Lower leg skin (tissue), 4 donors: ENCODE measurements around the gene HAL. TPM values are rescaled to one million over a fixed set of nuclear protein-coding genes. Genes with fewer than 3 reads are reported as not detected.

Source experiments
- DNase-seq, 2 donors: peaks; one replicate each; pipeline ENCODE4 v3.0.0-alpha.2; 2019; ENCODE audit warnings: low spot score in 2 of 2
- H3K4me3 ChIP-seq: fragments of 200-600 bp; sonication (generic); 2 replicates; pipeline ENCODE4 v1.5.1; 2017; ENCODE audit warnings: mild to moderate bottlenecking, low read depth; ENCODE audit not compliant: poor library complexity, severe bottlenecking
- CTCF ChIP-seq, 3 donors: fragments of 450-650 bp; IDR thresholded peaks; one replicate each; pipeline ENCODE4 v1.5.1; 2016; ENCODE audit warnings: antibody characterized with exemption in 3 of 3, mild to moderate bottlenecking in 3 of 3, moderate library complexity in 2 of 3
- POLR2A ChIP-seq, 2 donors: fragments of 450-650 bp; IDR thresholded peaks; one replicate each; pipeline ENCODE4 v1.6.1; 2016 to 2017; ENCODE audit warnings: antibody characterized with exemption in 2 of 2, mild to moderate bottlenecking in 1 of 2, moderate library complexity in 1 of 2
- WGBS, 2 donors: methylation state at CpG; one replicate each; pipeline ENCODE4 v1.1.5; 2018; 5-methylcytosine and 5-hydroxymethylcytosine counted together
- intact Hi-C: fragments of 100-400 bp; cut with DNase I; formaldehyde crosslinking; loops from one replicate; pipeline ENCODE4 v1.15.0; 2023; ENCODE audit warnings: low total_unique reads
- total RNA-seq, 4 donors: library from RNA; depleted of rRNA; stranded (reverse); fragments of >200 nt; gene quantifications; one replicate each; pipeline ENCODE4 v1.1.0, GENCODE V29; 2016

The HAL gene
- total RNA-seq, 4 donors from 2014 or later: 128 to 289 (median 164) TPM

GRCh38 chr12:96040305-96041133, 44.4 kb upstream of the HAL start:
- H3K4me3 ChIP-seq: no peak overlapping the region
- intact Hi-C loops: no loop called here
- TF ChIP-seq CTCF (IDR thresholded peaks at IDR 0.05) (no peak), POLR2A (IDR thresholded peaks at IDR 0.05) (no peak)
- whole genome bisulfite sequencing, 2 donors: 53 to 65% methylated on average over 3 of the region's 3 CpGs
- no peak for DNase-seq

- TF ChIP-seq CTCF (IDR thresholded peaks at IDR 0.05): no peak
- no peak for TF ChIP-seq POLR2A (IDR thresholded peaks at IDR 0.05)
- no peak for DNase-seq
- WGBS, 2 donors: 83 to 86% methylated on average over 3 of the region's 3 CpGs
- no peak overlapping the region for H3K4me3 ChIP-seq
- intact Hi-C loops: no loop called here
Measured at GRCh38 chr12:96039516-96039915, 43.4 kb upstream of the HAL start.

- no peak for TF ChIP-seq POLR2A (IDR thresholded peaks at IDR 0.05)
- no peak for TF ChIP-seq CTCF (IDR thresholded peaks at IDR 0.05)
- no peak for DNase-seq
- intact Hi-C loops: no loop called here
- H3K4me3 ChIP-seq: no peak overlapping the region
- 90 to 94% methylated on average over 8 of the region's 8 CpGs for WGBS, 2 donors
Measured at GRCh38 chr12:96036765-96037455, 40.8 kb upstream of the HAL start.

- peak within 1 kb of the TSS; percentile 77 for H3K4me3 ChIP-seq
- intact Hi-C loops: no loop called here
- peak; percentile 97 to 99 for DNase-seq
- no peak for TF ChIP-seq POLR2A (IDR thresholded peaks at IDR 0.05)
- no peak for TF ChIP-seq CTCF (IDR thresholded peaks at IDR 0.05)
- 0% methylated on average over 55 of the region's 55 CpGs for WGBS, 2 donors
Measured at GRCh38 chr12:96035283-96036236, 39.4 kb upstream of the HAL start, which contains the start of gene LTA4H. Gene LTA4H, minus strand, starts transcription at chr12:96035587. Its CDS starts 68 bp downstream, at chr12:96035519.

GRCh38 chr12:96034621-96035282, 38.6 kb upstream of the HAL start:
- intact Hi-C loops: no loop called here
- TF ChIP-seq POLR2A (IDR thresholded peaks at IDR 0.05) (no peak), CTCF (IDR thresholded peaks at IDR 0.05) (no peak)
- H3K4me3 ChIP-seq: peak overlapping the region; percentile 77
- WGBS, 2 donors: 3 to 5% methylated on average over 25 of the region's 25 CpGs
- DNase-seq: no peak
